ENCODE results near the gene RHO. TPM values are rescaled to one million over a fixed set of nuclear protein-coding genes. Genes with fewer than 3 reads are reported as not detected.

The RHO gene
- total RNA-seq, 4 donors from 2014 or later = not detected

DNA sequence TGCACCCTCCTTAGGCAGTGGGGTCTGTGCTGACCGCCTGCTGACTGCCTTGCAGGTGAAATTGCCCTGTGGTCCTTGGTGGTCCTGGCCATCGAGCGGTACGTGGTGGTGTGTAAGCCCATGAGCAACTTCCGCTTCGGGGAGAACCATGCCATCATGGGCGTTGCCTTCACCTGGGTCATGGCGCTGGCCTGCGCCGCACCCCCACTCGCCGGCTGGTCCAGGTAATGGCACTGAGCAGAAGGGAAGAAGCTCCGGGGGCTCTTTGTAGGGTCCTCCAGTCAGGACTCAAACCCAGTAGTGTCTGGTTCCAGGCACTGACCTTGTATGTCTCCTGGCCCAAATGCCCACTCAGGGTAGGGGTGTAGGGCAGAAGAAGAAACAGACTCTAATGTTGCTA is 2.4 kb downstream of the RHO start:
- Histone ChIP-seq H3K36me3 (no peaks in the 10 kb centered on the region), H3K27ac (no peak overlapping the region), H3K4me3 (no peak overlapping the region), H3K27me3 (no peaks in the 10 kb centered on the region), H3K9me3 (no peaks in the 10 kb centered on the region), H3K4me1 (peaks cover 0 to 6% (median 0%) of the 10 kb centered on the region in 3 donors)
- no peak for ATAC-seq
- no CpG with 5 or more reads among the region's 13 CpGs for WGBS, 2 donors (ENCODE audit: low coverage in 1 of 2)
- TF ChIP-seq POLR2A (IDR thresholded peaks at IDR 0.05) = no peak

- Histone ChIP-seq H3K36me3 (no peaks in the 10 kb centered on the region), H3K9me3 (no peaks in the 10 kb centered on the region), H3K27ac (no peak overlapping the region), H3K27me3 (no peaks in the 10 kb centered on the region), H3K4me3 (no peak overlapping the region), H3K4me1 (peaks cover 0 to 6% (median 0%) of the 10 kb centered on the region in 3 donors)
- WGBS, 2 donors (ENCODE audit: low coverage in 1 of 2) = 97 to 100% methylated on average over 2 to 6 of the region's 11 CpGs
- no peak for TF ChIP-seq EP300 (IDR thresholded peaks at IDR 0.05)
- TF ChIP-seq, protein P1, sequence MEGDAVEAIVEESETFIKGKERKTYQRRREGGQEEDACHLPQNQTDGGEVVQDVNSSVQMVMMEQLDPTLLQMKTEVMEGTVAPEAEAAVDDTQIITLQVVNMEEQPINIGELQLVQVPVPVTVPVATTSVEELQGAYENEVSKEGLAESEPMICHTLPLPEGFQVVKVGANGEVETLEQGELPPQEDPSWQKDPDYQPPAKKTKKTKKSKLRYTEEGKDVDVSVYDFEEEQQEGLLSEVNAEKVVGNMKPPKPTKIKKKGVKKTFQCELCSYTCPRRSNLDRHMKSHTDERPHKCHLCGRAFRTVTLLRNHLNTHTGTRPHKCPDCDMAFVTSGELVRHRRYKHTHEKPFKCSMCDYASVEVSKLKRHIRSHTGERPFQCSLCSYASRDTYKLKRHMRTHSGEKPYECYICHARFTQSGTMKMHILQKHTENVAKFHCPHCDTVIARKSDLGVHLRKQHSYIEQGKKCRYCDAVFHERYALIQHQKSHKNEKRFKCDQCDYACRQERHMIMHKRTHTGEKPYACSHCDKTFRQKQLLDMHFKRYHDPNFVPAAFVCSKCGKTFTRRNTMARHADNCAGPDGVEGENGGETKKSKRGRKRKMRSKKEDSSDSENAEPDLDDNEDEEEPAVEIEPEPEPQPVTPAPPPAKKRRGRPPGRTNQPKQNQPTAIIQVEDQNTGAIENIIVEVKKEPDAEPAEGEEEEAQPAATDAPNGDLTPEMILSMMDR (IDR thresholded peaks at IDR 0.05) = no peak
- no peak for TF ChIP-seq POLR2A (IDR thresholded peaks at IDR 0.05)
- TF ChIP-seq POLR2AphosphoS5 (IDR thresholded peaks at IDR 0.05) = no peak
- ATAC-seq = no peak
Measured at GRCh38 chr3:129531699-129532098, 3.3 kb downstream of the RHO start.

- no peak overlapping the region for H3K4me3 ChIP-seq
Measured at GRCh38 chr3:129532261-129532660, 3.8 kb downstream of the RHO start.

DNA sequence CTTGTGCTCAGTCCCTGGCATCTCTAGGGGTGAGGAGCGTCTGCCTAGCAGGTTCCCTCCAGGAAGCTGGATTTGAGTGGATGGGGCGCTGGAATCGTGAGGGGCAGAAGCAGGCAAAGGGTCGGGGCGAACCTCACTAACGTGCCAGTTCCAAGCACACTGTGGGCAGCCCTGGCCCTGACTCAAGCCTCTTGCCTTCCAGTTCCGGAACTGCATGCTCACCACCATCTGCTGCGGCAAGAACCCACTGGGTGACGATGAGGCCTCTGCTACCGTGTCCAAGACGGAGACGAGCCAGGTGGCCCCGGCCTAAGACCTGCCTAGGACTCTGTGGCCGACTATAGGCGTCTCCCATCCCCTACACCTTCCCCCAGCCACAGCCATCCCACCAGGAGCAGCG is 5.0 kb downstream of the RHO start:
- no peak for ATAC-seq
- H3K36me3 ChIP-seq = no peaks in the 10 kb centered on the region
- no peak overlapping the region for H3K27ac ChIP-seq
- H3K9me3 ChIP-seq = no peaks in the 10 kb centered on the region
- TF ChIP-seq EP300 (IDR thresholded peaks at IDR 0.05) (no peak), POLR2A (IDR thresholded peaks at IDR 0.05) (no peak), POLR2AphosphoS5 (IDR thresholded peaks at IDR 0.05) (no peak)
- TF ChIP-seq, protein P1 (IDR thresholded peaks at IDR 0.05) = no peak
- H3K4me1 ChIP-seq = peaks cover 0 to 6% (median 0%) of the 10 kb centered on the region in 3 donors
- no peaks in the 10 kb centered on the region for H3K27me3 ChIP-seq
- WGBS, 2 donors (ENCODE audit: low coverage in 1 of 2) = 90% methylated on average over 4 of the region's 16 CpGs; no CpG with 5 or more reads in 1 of the 2 donors
- H3K4me3 ChIP-seq = no peak overlapping the region

More at GRCh38 chr3:129532261-129532660, 3.8 kb downstream of the RHO start:
- Histone ChIP-seq H3K27me3 (no peaks in the 10 kb centered on the region), H3K27ac (no peak overlapping the region), H3K4me1 (peaks cover 0 to 6% (median 0%) of the 10 kb centered on the region in 3 donors), H3K36me3 (no peaks in the 10 kb centered on the region), H3K9me3 (no peaks in the 10 kb centered on the region)
- WGBS, 2 donors (ENCODE audit: low coverage in 1 of 2) = 100% methylated on average over 2 to 7 of the region's 20 CpGs
- no peak for ATAC-seq
- TF ChIP-seq POLR2A (IDR thresholded peaks at IDR 0.05) (no peak), POLR2AphosphoS5 (IDR thresholded peaks at IDR 0.05) (no peak), EP300 (IDR thresholded peaks at IDR 0.05) (no peak)
- TF ChIP-seq, protein P1 (IDR thresholded peaks at IDR 0.05) = no peak

DNA sequence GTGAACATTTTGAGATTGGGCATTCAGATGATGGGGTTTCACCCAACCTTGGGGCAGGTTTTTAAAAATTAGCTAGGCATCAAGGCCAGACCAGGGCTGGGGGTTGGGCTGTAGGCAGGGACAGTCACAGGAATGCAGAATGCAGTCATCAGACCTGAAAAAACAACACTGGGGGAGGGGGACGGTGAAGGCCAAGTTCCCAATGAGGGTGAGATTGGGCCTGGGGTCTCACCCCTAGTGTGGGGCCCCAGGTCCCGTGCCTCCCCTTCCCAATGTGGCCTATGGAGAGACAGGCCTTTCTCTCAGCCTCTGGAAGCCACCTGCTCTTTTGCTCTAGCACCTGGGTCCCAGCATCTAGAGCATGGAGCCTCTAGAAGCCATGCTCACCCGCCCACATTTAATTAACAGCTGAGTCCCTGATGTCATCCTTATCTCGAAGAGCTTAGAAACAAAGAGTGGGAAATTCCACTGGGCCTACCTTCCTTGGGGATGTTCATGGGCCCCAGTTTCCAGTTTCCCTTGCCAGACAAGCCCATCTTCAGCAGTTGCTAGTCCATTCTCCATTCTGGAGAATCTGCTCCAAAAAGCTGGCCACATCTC is 6.1 kb downstream of the RHO start:
- 60 to 94% methylated on average over 1 to 3 of the region's 4 CpGs for WGBS, 2 donors (ENCODE audit: low coverage in 1 of 2)
- no peak for ATAC-seq

More for the DNA sequence above, 6.1 kb downstream of the RHO start:
- Histone ChIP-seq H3K9me3 (no peaks in the 10 kb centered on the region), H3K4me3 (no peak overlapping the region), H3K4me1 (peaks cover 0 to 6% (median 0%) of the 10 kb centered on the region in 3 donors), H3K27ac (no peak overlapping the region), H3K27me3 (no peaks in the 10 kb centered on the region), H3K36me3 (no peaks in the 10 kb centered on the region)
- TF ChIP-seq POLR2A (IDR thresholded peaks at IDR 0.05) (no peak), EP300 (IDR thresholded peaks at IDR 0.05) (no peak), POLR2AphosphoS5 (IDR thresholded peaks at IDR 0.05) (no peak)
- TF ChIP-seq, protein P1 (IDR thresholded peaks at IDR 0.05) = no peak

All from gastroesophageal sphincter (tissue), 4 donors.